Adrenal gland (tissue), 5 donors: ENCODE results near the gene ADGRL1.

Experiments used
- POLR2A ChIP-seq, 2 donors: fragments of 450-650 bp; IDR thresholded peaks; one replicate each; pipeline ENCODE4 v1.6.1; 2017; ENCODE audit warnings: antibody characterized with exemption in 2 of 2, mild to moderate bottlenecking in 2 of 2, moderate library complexity in 1 of 2
- TF ChIP-seq, protein P1 (sequence below), 6 experiments: fragments of 450-650 bp in 4 of 6; fragments of 200-600 bp in 2 of 6; sonication (generic) in 1 of 6; IDR thresholded peaks; 1 replicate in 5 of 6; 2 replicates in 1 of 6; pipeline versions ENCODE4 v1.5.1 to v1.8.0; 2016 to 2021; ENCODE audit warnings: antibody characterized with exemption in 6 of 6, mild to moderate bottlenecking in 2 of 6, moderate library complexity in 1 of 6
- donor health status: DM: no; HTN: no; CAD: no.

DNA sequence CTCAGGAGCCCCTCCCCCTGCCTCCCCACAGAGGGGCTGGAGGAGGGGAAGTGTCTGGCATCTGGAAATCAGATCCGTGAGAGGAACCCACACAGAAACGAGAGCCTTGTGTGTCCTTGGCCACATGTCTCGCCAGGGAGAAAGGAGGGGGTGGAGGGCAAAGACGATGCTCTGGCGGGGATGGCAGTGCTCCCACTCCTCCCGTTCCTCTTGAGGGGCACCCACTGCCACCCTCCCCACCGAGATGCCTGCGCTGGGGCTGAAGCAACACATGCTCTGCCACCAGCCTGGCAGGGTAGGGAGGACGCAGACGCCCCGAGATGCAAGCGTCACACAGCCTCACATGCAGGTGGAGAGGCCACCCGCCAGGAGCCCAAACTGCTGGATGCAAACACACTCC, 2.8 kb downstream of the ADGRL1 start:
- TF ChIP-seq, protein P1, sequence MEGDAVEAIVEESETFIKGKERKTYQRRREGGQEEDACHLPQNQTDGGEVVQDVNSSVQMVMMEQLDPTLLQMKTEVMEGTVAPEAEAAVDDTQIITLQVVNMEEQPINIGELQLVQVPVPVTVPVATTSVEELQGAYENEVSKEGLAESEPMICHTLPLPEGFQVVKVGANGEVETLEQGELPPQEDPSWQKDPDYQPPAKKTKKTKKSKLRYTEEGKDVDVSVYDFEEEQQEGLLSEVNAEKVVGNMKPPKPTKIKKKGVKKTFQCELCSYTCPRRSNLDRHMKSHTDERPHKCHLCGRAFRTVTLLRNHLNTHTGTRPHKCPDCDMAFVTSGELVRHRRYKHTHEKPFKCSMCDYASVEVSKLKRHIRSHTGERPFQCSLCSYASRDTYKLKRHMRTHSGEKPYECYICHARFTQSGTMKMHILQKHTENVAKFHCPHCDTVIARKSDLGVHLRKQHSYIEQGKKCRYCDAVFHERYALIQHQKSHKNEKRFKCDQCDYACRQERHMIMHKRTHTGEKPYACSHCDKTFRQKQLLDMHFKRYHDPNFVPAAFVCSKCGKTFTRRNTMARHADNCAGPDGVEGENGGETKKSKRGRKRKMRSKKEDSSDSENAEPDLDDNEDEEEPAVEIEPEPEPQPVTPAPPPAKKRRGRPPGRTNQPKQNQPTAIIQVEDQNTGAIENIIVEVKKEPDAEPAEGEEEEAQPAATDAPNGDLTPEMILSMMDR (IDR thresholded peaks at IDR 0.05): no peak
- TF ChIP-seq POLR2A (IDR thresholded peaks at IDR 0.05): no peak
